Nephron progenitor cell (in vitro differentiated cells): Measurements from ENCODE around the gene TP63.

Experiments
- DNase-seq: peaks from one replicate; pipeline ENCODE4 v3.0.0; 2021
- H3K27ac Mint-ChIP-seq: 2 replicates; pipeline ENCODE4 v1.8.0; 2021; ENCODE audit warnings: mild to moderate bottlenecking, moderate library complexity, mixed read lengths
- H3K27me3 Mint-ChIP-seq: 2 replicates; pipeline ENCODE4 v1.8.0; 2021; ENCODE audit warnings: mild to moderate bottlenecking, low read depth, mixed read lengths; ENCODE audit not compliant: poor library complexity
- H3K36me3 Mint-ChIP-seq: 2 replicates; pipeline ENCODE4 v1.8.0; 2021; ENCODE audit warnings: low read depth, mixed read lengths
- H3K4me1 Mint-ChIP-seq: 2 replicates; pipeline ENCODE4 v1.8.0; 2021; ENCODE audit warnings: mixed read lengths
- H3K4me3 Mint-ChIP-seq: 2 replicates; pipeline ENCODE4 v1.8.0; 2021; ENCODE audit warnings: mild to moderate bottlenecking, moderate library complexity, mixed read lengths
- H3K9me3 Mint-ChIP-seq: 2 replicates; pipeline ENCODE4 v1.8.0; 2021; ENCODE audit warnings: mild to moderate bottlenecking, moderate library complexity, mixed read lengths
- CTCF ChIP-seq: fragments of 200-600 bp; sonication (generic); IDR thresholded peaks from 2 replicates; pipeline ENCODE4 v1.5.0; 2021; ENCODE audit warnings: antibody characterized with exemption

The TP63 gene

DNA sequence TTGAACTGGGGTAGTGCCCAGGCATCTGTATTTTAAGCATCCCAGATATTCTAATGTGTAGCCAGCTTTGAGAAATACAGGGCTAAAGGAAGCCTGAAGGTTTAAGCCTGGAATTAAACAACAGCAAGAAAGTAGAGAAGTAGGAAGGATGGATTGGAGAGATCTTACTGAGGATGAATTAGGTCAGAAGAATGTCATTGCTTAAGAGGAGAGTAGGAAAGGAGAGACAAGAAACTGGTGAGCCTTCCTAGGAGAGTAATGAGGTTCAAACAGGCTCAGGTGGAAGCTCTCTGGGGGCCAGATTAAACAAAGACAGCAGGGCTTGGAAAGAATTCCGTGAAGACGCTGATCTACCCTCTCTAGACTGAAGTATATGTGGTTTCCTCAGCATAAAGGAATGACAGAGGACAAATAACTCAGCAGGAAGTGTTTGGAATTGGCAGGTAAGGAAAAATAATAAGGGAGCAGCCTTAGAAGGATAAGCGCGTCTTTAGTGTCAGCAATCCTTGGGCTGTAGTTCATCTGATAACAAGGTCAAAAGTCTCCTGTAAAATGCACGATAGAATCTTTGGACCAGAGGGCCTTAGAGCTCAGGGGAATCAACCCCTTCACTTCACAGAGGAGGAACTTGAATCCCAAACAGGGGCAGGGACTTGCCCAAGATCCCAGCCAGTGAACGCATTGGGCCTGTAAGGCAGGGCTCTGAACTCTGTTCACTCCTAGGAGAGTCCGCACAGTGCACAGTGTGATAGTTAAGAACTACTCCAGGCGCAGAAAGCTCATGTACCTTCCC, 90.9 kb downstream of the TP63 start:
- H3K4me3 Mint-ChIP-seq: no peak overlapping the region
- H3K27ac Mint-ChIP-seq: no peak overlapping the region
- H3K9me3 Mint-ChIP-seq: no peaks in the 10 kb centered on the region
- no peaks in the 10 kb centered on the region for H3K27me3 Mint-ChIP-seq
- peaks cover 33% of the 10 kb centered on the region for H3K4me1 Mint-ChIP-seq
- no peaks in the 10 kb centered on the region for H3K36me3 Mint-ChIP-seq
- no peak for TF ChIP-seq CTCF
- no peak for DNase-seq

GRCh38 chr3:189724356-189724755, 93.2 kb downstream of the TP63 start:
- Mint-ChIP-seq H3K27me3 (peaks cover 10% of the 10 kb centered on the region), H3K4me1 (peaks cover 20% of the 10 kb centered on the region), H3K4me3 (no peak overlapping the region), H3K9me3 (no peaks in the 10 kb centered on the region), H3K27ac (no peak overlapping the region), H3K36me3 (no peaks in the 10 kb centered on the region)
- no peak for TF ChIP-seq CTCF
- DNase-seq: no peak

DNA sequence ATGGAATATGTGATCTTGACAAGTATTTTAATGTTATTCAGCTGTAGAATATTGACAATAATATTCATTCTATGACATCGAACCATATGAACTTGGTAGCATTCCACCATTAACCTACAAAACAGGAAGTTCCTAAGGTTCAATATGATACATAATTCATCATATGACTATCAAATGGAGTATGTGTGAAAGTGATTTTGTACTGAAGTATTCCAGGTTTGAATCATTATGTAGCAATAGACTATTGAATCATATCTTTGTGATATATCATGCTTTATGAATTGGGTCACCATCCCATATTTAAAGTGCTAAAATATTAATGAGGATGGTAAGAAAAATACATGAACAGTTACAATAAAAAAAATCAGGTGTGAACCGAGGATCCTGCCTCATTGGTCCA, 95.1 kb downstream of the TP63 start:
- Mint-ChIP-seq H3K9me3 (no peaks in the 10 kb centered on the region), H3K27me3 (peaks cover 10% of the 10 kb centered on the region), H3K27ac (no peak overlapping the region), H3K4me3 (no peak overlapping the region), H3K4me1 (peaks cover 7% of the 10 kb centered on the region), H3K36me3 (no peaks in the 10 kb centered on the region)
- TF ChIP-seq CTCF: no peak
- DNase-seq: no peak

DNA sequence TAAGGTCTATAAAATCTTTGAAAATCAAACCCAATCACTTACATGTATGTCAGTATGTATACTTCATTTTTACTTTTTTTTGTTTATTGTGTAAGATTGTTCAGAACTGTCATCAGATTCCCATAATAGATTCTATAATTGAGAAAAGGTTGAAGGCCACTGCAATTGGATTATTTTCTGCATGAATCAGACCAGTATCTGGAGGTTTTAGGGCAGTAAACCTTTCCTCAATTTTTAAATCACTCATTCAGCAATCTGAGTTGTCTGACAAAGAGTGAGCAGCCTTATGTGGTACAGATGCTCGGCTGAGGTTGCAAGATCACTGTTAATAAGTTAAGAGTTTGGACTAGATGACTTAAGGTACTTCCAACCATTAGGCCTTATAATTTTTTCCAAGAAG, 96.0 kb downstream of the TP63 start:
- H3K4me1 Mint-ChIP-seq: peaks cover 2% of the 10 kb centered on the region
- H3K4me3 Mint-ChIP-seq: no peak overlapping the region
- no peaks in the 10 kb centered on the region for H3K36me3 Mint-ChIP-seq
- peaks cover 10% of the 10 kb centered on the region for H3K27me3 Mint-ChIP-seq
- no peak for DNase-seq
- H3K27ac Mint-ChIP-seq: no peak overlapping the region
- no peak for TF ChIP-seq CTCF
- H3K9me3 Mint-ChIP-seq: no peaks in the 10 kb centered on the region

DNA sequence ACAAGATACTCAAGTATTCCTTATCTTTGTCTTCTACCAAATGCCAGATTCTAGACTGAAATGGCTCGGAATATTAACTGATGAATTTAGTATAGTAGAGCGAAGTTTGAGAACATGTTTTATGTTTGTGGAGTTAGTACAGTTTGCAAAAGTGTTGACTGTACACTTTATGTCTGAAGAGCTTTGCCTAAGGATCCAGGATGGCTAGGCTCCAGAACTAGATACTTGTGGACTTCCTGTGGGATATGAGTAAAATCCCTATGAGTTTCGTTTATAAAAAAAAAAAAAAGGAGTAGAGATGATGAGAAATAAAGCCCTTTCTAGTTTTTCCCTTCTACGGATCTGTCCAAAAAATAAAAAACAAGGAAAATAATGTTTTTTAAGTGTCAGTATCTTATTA, 96.7 kb downstream of the TP63 start:
- Mint-ChIP-seq H3K9me3 (no peaks in the 10 kb centered on the region), H3K4me1 (no peaks in the 10 kb centered on the region), H3K36me3 (no peaks in the 10 kb centered on the region), H3K27me3 (peaks cover 12% of the 10 kb centered on the region), H3K4me3 (no peak overlapping the region), H3K27ac (no peak overlapping the region)
- TF ChIP-seq CTCF: no peak
- DNase-seq: no peak

DNA sequence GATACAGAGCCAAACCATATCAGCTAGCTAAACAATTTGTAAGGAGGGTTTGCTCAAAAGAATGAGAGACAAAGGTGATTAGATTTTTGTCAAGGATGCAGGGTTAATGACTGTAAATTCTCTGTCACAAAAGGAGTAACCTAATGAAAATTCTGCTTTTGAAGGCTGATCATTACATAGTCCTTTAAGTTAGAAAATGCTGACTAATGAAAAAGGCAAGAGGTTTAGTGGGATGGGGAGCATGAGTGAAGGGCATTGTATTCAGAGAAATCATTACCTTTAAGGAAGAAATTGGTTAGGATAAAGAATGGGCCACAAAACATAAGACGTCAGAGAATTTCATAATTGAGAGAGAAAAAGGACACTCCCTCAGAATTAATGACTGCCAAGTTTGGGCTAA, 97.7 kb downstream of the TP63 start:
- Mint-ChIP-seq H3K4me3 (no peak overlapping the region), H3K4me1 (no peaks in the 10 kb centered on the region), H3K27ac (no peak overlapping the region), H3K9me3 (no peaks in the 10 kb centered on the region), H3K27me3 (peaks cover 16% of the 10 kb centered on the region), H3K36me3 (no peaks in the 10 kb centered on the region)
- TF ChIP-seq CTCF: no peak
- DNase-seq: no peak
